K562 (cell line): Measurements from ENCODE around the gene GIGYF1. TPM values are rescaled to one million over a fixed set of nuclear protein-coding genes. Genes with fewer than 3 reads are reported as not detected.

ENCODE experiments used
- ATAC-seq: fragments of 200-7000 bp; cut with Tn5 transposase; 3 replicates; pipeline ENCODE4 v1.9.1; 2020; ENCODE audit warnings: moderate library complexity
- BruUV-seq: library from RNA; stranded (reverse); fragments of 400-500 nt; replicated peaks from 2 replicates; lab custom pipeline; 2021; lab: Mats Ljungman, UMichigan
- CTCF ChIA-PET: fragments of 300-600 bp; formaldehyde crosslinking; extraction: SDS; loops from one replicate; lab custom pipeline; 2021; ENCODE audit warnings: low intra/inter-chr PET ratio; lab: Yijun Ruan, JAX
- POLR2A ChIA-PET: fragments of 300-600, 350-650 bp; sonication (Branson Sonifier 250); formaldehyde crosslinking; extraction: SDS; loops from one replicate; lab custom pipeline; 2021; ENCODE audit warnings: antibody characterized with exemption, inconsistent platforms; lab: Yijun Ruan, JAX
- DNase-seq, 4 experiments: peaks; one replicate each; pipeline versions ENCODE4 v3.0.0 to v3.0.0-alpha.2; 2011 to 2018; ENCODE audit warnings: low spot score in 3 of 4, mixed read lengths in 3 of 4; ENCODE audit errors: extremely low read depth in 1 of 4
- FAIRE-seq: peaks from 2 replicates; lab custom pipeline; 2011; peaks lifted over from hg19 to GRCh38; lab: Jason Lieb, UNC
- H2AFZ ChIP-seq: 2 replicates; pipeline ENCODE4 v1.6.0; 2011; ENCODE audit warnings: low read depth, low read length, control low read depth, inconsistent platforms
- H3K27ac ChIP-seq: fragments of 200-600 bp; 3 replicates; pipeline ENCODE4 v1.8.0; 2011; ENCODE audit warnings: low read depth, mild to moderate bottlenecking, control low read depth, inconsistent platforms, low read length, moderate library complexity, mixed read lengths; ENCODE audit errors: extremely low read depth
- H3K27me3 ChIP-seq, 2 experiments: fragments of 300-600 bp in 1 of 2; 2 replicates in 1 of 2; 3 replicates in 1 of 2; pipeline versions ENCODE4 v1.6.0 to v1.8.0; 2011; ENCODE audit warnings: inconsistent platforms in 2 of 2, low read length in 2 of 2, mild to moderate bottlenecking in 1 of 2, mixed read lengths in 1 of 2, moderate library complexity in 1 of 2; ENCODE audit not compliant: control insufficient read depth in 2 of 2, insufficient read depth in 2 of 2
- H3K36me3 ChIP-seq: fragments of 300-600 bp; 3 replicates; pipeline ENCODE4 v1.8.0; 2011; ENCODE audit warnings: mild to moderate bottlenecking, low read length, inconsistent platforms; ENCODE audit not compliant: control insufficient read depth, insufficient read depth
- H3K4me1 ChIP-seq, 2 experiments: fragments of 200-600 bp in 1 of 2; replicated peaks in 1 of 2; 2 replicates in 1 of 2; 3 replicates in 1 of 2; pipeline versions ENCODE4 v1.5.1 to v1.8.0; 2011; ENCODE audit warnings: inconsistent platforms in 2 of 2, low read length in 2 of 2, mild to moderate bottlenecking in 1 of 2, mixed read lengths in 1 of 2, moderate library complexity in 1 of 2; ENCODE audit not compliant: control insufficient read depth in 2 of 2, insufficient read depth in 2 of 2
- H3K4me2 ChIP-seq: 2 replicates; pipeline ENCODE4 v1.6.1; 2011; ENCODE audit warnings: low read length, control low read depth, inconsistent platforms, mixed read lengths; ENCODE audit not compliant: insufficient read depth
- H3K4me3 ChIP-seq: fragments of 200-600 bp; sonication (generic), shearing (Covaris generic); 2 replicates; pipeline ENCODE4 v1.5.1; 2016; ENCODE audit warnings: control low read depth, inconsistent platforms
- H3K79me2 ChIP-seq: fragments of 200-600 bp; 3 replicates; pipeline ENCODE4 v1.8.0; 2011; ENCODE audit warnings: low read length, inconsistent platforms; ENCODE audit not compliant: control insufficient read depth, insufficient read depth
- H3K9ac ChIP-seq, 2 experiments: 2 replicates each; pipeline versions ENCODE4 v1.6.0 to v1.6.1; 2011; ENCODE audit warnings: low read depth in 2 of 2, low read length in 2 of 2, control low read depth in 1 of 2, inconsistent platforms in 1 of 2, mild to moderate bottlenecking in 1 of 2, mixed read lengths in 1 of 2; ENCODE audit not compliant: insufficient read depth in 1 of 2
- H3K9me1 ChIP-seq: one replicate; pipeline ENCODE4 v1.6.0; 2011; ENCODE audit warnings: inconsistent platforms, mild to moderate bottlenecking, low read length, moderate library complexity; ENCODE audit not compliant: control insufficient read depth, insufficient read depth
- H3K9me3 ChIP-seq: replicated peaks from 2 replicates; pipeline ENCODE4 v1.5.1; 2011; ENCODE audit warnings: low read depth, low read length, inconsistent platforms; ENCODE audit not compliant: control insufficient read depth, insufficient read depth
- H4K20me1 ChIP-seq: replicated peaks from 2 replicates; pipeline ENCODE4 v1.6.1; 2011; ENCODE audit warnings: low read length, inconsistent platforms, mixed read lengths; ENCODE audit not compliant: control insufficient read depth, insufficient read depth
- CREM ChIP-seq: IDR thresholded peaks from 2 replicates; pipeline ENCODE4 v1.6.1; 2014; ENCODE audit warnings: antibody characterized with exemption, low read depth
- ELF1 ChIP-seq: fragments of 200-800 bp; sonication (Bioruptor generic); IDR thresholded peaks from 2 replicates; pipeline ENCODE4 v1.6.1; 2016; ENCODE audit warnings: missing genetic modification characterization, missing compliant biosample characterization
- EP300 ChIP-seq: IDR thresholded peaks from 2 replicates; pipeline ENCODE4 v1.6.1; 2012; ENCODE audit warnings: low read length, improper control_type of control experiment
- ETV6 ChIP-seq, 3 experiments: fragments of 150-350 bp in 1 of 3; sonication (generic) in 1 of 3; formaldehyde crosslinking in 1 of 3; IDR thresholded peaks; 2 replicates each; pipeline versions ENCODE4 v1.6.1 to v1.8.0; 2014 to 2022; ENCODE audit warnings: borderline replicate concordance in 2 of 3, low read depth in 2 of 3, antibody characterized with exemption in 1 of 3, low read length in 1 of 3, mild to moderate bottlenecking in 1 of 3, missing genetic modification reagents in 1 of 3
- GABPB2 ChIP-seq: fragments of 250-450 bp; sonication (Bioruptor Pico); conservative IDR thresholded peaks from 2 replicates; pipeline ENCODE4 v1.5.1; 2021; ENCODE audit warnings: mild to moderate bottlenecking
- KDM4B ChIP-seq, 2 experiments: fragments of 450-650 bp in 1 of 2; sonication (generic) in 1 of 2; IDR thresholded peaks; 2 replicates each; pipeline ENCODE4 v1.6.1; 2016 to 2017; ENCODE audit warnings: borderline replicate concordance in 2 of 2, antibody characterized with exemption in 1 of 2, low read depth in 1 of 2, mild to moderate bottlenecking in 1 of 2
- L3MBTL2 ChIP-seq: fragments of 450-650 bp; IDR thresholded peaks from 2 replicates; pipeline ENCODE4 v1.6.1; 2016; ENCODE audit warnings: mild to moderate bottlenecking, moderate library complexity
- MEF2D ChIP-seq: conservative IDR thresholded peaks from 2 replicates; pipeline ENCODE4 v1.6.1; 2016; ENCODE audit warnings: low read depth, missing genetic modification characterization, missing compliant biosample characterization
- NCOA1 ChIP-seq: fragments of 450-650 bp; IDR thresholded peaks from 2 replicates; pipeline ENCODE4 v1.6.1; 2016; ENCODE audit warnings: low read depth
- PHF21A ChIP-seq: fragments of 450-650 bp; IDR thresholded peaks from 2 replicates; pipeline ENCODE4 v1.6.1; 2017; ENCODE audit warnings: low read depth, borderline replicate concordance
- PHF8 ChIP-seq: fragments of 200-600 bp; sonication (generic); IDR thresholded peaks from 2 replicates; pipeline ENCODE4 v1.6.1; 2012; ENCODE audit warnings: mixed run types, mild to moderate bottlenecking, inconsistent platforms, low read length, moderate library complexity, borderline replicate concordance
- RAD51 ChIP-seq: fragments of 450-650 bp; IDR thresholded peaks from 2 replicates; pipeline ENCODE4 v1.7.1; 2016; ENCODE audit warnings: low read depth, mild to moderate bottlenecking, borderline replicate concordance
- ZFP1 ChIP-seq: fragments of 450-650 bp; formaldehyde crosslinking; IDR thresholded peaks from 2 replicates; pipeline ENCODE4 v1.4.0; 2020; ENCODE audit warnings: mild to moderate bottlenecking, mixed read lengths
- WGBS: fragments of 100-300 bp; shearing (Covaris generic); methylation state at CpG from one replicate; pipeline ENCODE4 v1.1.6; 2016; ENCODE audit warnings: low coverage, mixed read lengths; ENCODE audit not compliant: insufficient coverage; ENCODE audit errors: missing lambda C conversion rate; 5-methylcytosine and 5-hydroxymethylcytosine counted together
- in situ Hi-C: fragments of 300-500 bp; cut with MboI; formaldehyde crosslinking; loops from 4 replicates; pipeline ENCODE4 v1.15.0; 2018; ENCODE audit warnings: inconsistent platforms, mixed read lengths
- intact Hi-C: fragments of 100-400 bp; cut with micrococcal nuclease; formaldehyde crosslinking; loops from 2 replicates; pipeline ENCODE4 v1.14.2; 2022
- polyA plus RNA-seq, 8 experiments: library from polyadenylated mRNA; depleted of rRNA in 4 of 8; stranded (reverse) in 5 of 8; unstranded in 3 of 8; fragments of >200 nt; fragmentation: Nextera tagmentation in 2 of 8; fragmentation: Illumina TruSeq in 1 of 8; extraction: Ambion mirVana in 2 of 8; extraction: Trizol in 1 of 8; gene quantifications; 2 replicates each; pipeline versions ENCODE4 v1.2.1 to v1.2.3, GENCODE V29; 2011 to 2014; ENCODE audit warnings: inconsistent platforms in 1 of 8, missing spikeins in 1 of 8
- total RNA-seq, 7 experiments: library from RNA; depleted of rRNA in 6 of 7; stranded (reverse); fragments of >200 nt in 6 of 7; fragmentation: Illumina TruSeq in 2 of 7; extraction: Trizol in 2 of 7; gene quantifications; 2 replicates each; pipeline versions ENCODE4 v1.2.1 to v1.2.3, GENCODE V29; 2011 to 2021; ENCODE audit warnings: low replicate concordance in 1 of 7
- TF ChIP-seq, protein P1 (sequence below): fragments of 250-450 bp; sonication (Bioruptor Pico); IDR thresholded peaks from 2 replicates; pipeline ENCODE4 v1.9.0; 2021; ENCODE audit warnings: mild to moderate bottlenecking, inconsistent platforms
- TF ChIP-seq, protein P2 (sequence below): fragments of 450-650 bp; formaldehyde crosslinking; IDR thresholded peaks from 2 replicates; pipeline ENCODE4 v1.4.0; 2020; ENCODE audit warnings: mild to moderate bottlenecking, moderate library complexity

GIGYF1 gene
- total and polyA plus RNA-seq, 9 of the 15 experiments (the other 6 are each of a cell fraction or from before 2014, with no cell fraction given): 0.56 to 76.2 (median 16.8) TPM

- peaks cover 44% of the 10 kb centered on the region for H3K79me2 ChIP-seq
- peaks cover 10% of the 10 kb centered on the region; the same call in 1 of the 2 replicates for H4K20me1 ChIP-seq
- no peaks in the 10 kb centered on the region for H3K27me3 ChIP-seq
- CTCF ChIA-PET: interaction anchor here (0.7 kb wide), 1 partner anchor 69 kb away, joined by 3 read pairs; no protein-coding TSS in a partner anchor
- BruUV-seq: no TSS peak
- peak within 1 kb of the TSS; percentile 93 to 98 for H3K9ac ChIP-seq
- ATAC-seq: peak; percentile 81
- H3K9me1 ChIP-seq: no peaks in the 10 kb centered on the region
- in situ Hi-C loops (no loop called here), intact Hi-C loops (loop anchor here (1.0 to 5.0 kb wide), 4 partner anchors 32 to 69 kb away; partner anchors contain the start of genes MOSPD3 and TFR2)
- peaks cover 22% of the 10 kb centered on the region; the same call in 2 of the 3 replicates for H3K36me3 ChIP-seq
- POLR2A ChIA-PET: interaction anchor here (0.5 to 1.2 kb wide), 9 partner anchors 9 to 832 kb away, joined by 3 to 7 read pairs (median 3); partner anchors contain the start of genes FBXO24 and POP7
- peak; percentile 99 to 100 (median 99) for DNase-seq
- H3K4me3 ChIP-seq: peak within 1 kb of the TSS; percentile 99
- H3K27ac ChIP-seq: peak within 1 kb of the TSS; percentile 98
- H3K4me1 ChIP-seq: peaks cover 0 to 54% of the 10 kb centered on the region in 2 experiments; a peak in 4 of 5 replicates
- H3K9me3 ChIP-seq: no peaks in the 10 kb centered on the region
- peak within 1 kb of the TSS; percentile 97 for H3K4me2 ChIP-seq
- peak within 1 kb of the TSS; percentile 100 for H2AFZ ChIP-seq
- 1% methylated on average over 36 of the region's 65 CpGs for WGBS
- FAIRE-seq: peak; percentile 100
- TF ChIP-seq, protein P1, sequence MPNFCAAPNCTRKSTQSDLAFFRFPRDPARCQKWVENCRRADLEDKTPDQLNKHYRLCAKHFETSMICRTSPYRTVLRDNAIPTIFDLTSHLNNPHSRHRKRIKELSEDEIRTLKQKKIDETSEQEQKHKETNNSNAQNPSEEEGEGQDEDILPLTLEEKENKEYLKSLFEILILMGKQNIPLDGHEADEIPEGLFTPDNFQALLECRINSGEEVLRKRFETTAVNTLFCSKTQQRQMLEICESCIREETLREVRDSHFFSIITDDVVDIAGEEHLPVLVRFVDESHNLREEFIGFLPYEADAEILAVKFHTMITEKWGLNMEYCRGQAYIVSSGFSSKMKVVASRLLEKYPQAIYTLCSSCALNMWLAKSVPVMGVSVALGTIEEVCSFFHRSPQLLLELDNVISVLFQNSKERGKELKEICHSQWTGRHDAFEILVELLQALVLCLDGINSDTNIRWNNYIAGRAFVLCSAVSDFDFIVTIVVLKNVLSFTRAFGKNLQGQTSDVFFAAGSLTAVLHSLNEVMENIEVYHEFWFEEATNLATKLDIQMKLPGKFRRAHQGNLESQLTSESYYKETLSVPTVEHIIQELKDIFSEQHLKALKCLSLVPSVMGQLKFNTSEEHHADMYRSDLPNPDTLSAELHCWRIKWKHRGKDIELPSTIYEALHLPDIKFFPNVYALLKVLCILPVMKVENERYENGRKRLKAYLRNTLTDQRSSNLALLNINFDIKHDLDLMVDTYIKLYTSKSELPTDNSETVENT (CRISPR knock-in tag): peak; percentile 83
- TF ChIP-seq RAD51 (peak; percentile 100), ETV6 (IDR thresholded peaks at IDR 0.05; ENCODE audit: borderline replicate concordance in 1 of 2, low read depth in 2 of 2, low read length in 1 of 2) (peak; percentile 47 to 70; a peak in 2 of 4 replicates), ETV6 (CRISPR knock-in tag; IDR thresholded peaks at IDR 0.05; ENCODE audit: borderline replicate concordance) (no peak), GABPB2 (CRISPR knock-in tag) (no peak), PHF8 (peak; percentile 13; the same call in 1 of the 2 replicates), L3MBTL2 (peak; percentile 91), EP300 (0 out of 2 replicates have a peak, but pooled peaks have one; percentile 38), PHF21A (0 out of 2 replicates have a peak, but pooled peaks have one; percentile 73), NCOA1 (peak; percentile 53; the same call in 1 of the 2 replicates), ELF1 (tag) (peak; percentile 83), CREM (peak; percentile 92), ZFP1 (CRISPR knock-in tag) (no peak), MEF2D (tag) (peak; percentile 68; the same call in 1 of the 2 replicates), KDM4B (IDR thresholded peaks at IDR 0.05; ENCODE audit: borderline replicate concordance in 2 of 2, low read depth in 1 of 2) (peak in 1 of 2 experiments; percentile 91; a peak in 2 of 4 replicates)
- TF ChIP-seq, protein P2, sequence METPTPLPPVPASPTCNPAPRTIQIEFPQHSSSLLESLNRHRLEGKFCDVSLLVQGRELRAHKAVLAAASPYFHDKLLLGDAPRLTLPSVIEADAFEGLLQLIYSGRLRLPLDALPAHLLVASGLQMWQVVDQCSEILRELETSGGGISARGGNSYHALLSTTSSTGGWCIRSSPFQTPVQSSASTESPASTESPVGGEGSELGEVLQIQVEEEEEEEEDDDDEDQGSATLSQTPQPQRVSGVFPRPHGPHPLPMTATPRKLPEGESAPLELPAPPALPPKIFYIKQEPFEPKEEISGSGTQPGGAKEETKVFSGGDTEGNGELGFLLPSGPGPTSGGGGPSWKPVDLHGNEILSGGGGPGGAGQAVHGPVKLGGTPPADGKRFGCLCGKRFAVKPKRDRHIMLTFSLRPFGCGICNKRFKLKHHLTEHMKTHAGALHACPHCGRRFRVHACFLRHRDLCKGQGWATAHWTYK (CRISPR knock-in tag): peak; percentile 55; the same call in 1 of the 2 replicates
These were observed 20.6 kb downstream of the GIGYF1 start, which contains the start of gene GNB2 for GRCh38 chr7:100673302-100673941. Gene GNB2, plus strand, starts transcription at chr7:100673740. Its CDS starts 2,526 bp downstream, at chr7:100676266.
